ENCODE results near the gene TSPO2. TPM values are rescaled to one million over a fixed set of nuclear protein-coding genes. Genes with fewer than 3 reads are reported as not detected.
A peak's percentile ranks its signal among the peaks of the same experiment; 100 is the strongest.

Gene TSPO2
- total and polyA plus RNA-seq, 2 of the 13 experiments (the other 11 are each of a cell fraction or from before 2014, with no cell fraction given) = 0.55 TPM; not detected in 1

GRCh38 chr6:41065550-41066026, 23.3 kb downstream of the TSPO2 start (continued):
- TF ChIP-seq EP300 (IDR thresholded peaks at IDR 0.05; ENCODE audit: low read depth in 2 of 2, low read length in 2 of 2) (peak in 1 of 2 experiments; percentile 92; a peak in 3 of 4 replicates), EP300 (CRISPR knock-in tag; IDR thresholded peaks at IDR 0.05; ENCODE audit: borderline replicate concordance) (peak; percentile 75; the same call in 1 of the 2 replicates), ZNF839 (CRISPR knock-in tag; IDR thresholded peaks at IDR 0.05; ENCODE audit: borderline replicate concordance) (no peak), DRAP1 (CRISPR knock-in tag; IDR thresholded peaks at IDR 0.05) (peak; percentile 37; the same call in 1 of the 2 replicates), ZBTB7A (CRISPR knock-in tag; IDR thresholded peaks at IDR 0.05) (no peak), FOXK2 (IDR thresholded peaks at IDR 0.05) (peak; percentile 58; the same call in 1 of the 2 replicates), HNF4G (IDR thresholded peaks at IDR 0.05; ENCODE audit: borderline replicate concordance, low read depth, low read length) (peak; percentile 91), HNF4G (CRISPR knock-in tag; IDR thresholded peaks at IDR 0.05; ENCODE audit: borderline replicate concordance, low read depth) (no peak; the same call in 1 of the 2 replicates), ZNF766 (CRISPR knock-in tag; IDR thresholded peaks at IDR 0.05; ENCODE audit: borderline replicate concordance) (no peak), ATAD3A (CRISPR knock-in tag; IDR thresholded peaks at IDR 0.05) (no peak), PBX2 (CRISPR knock-in tag; IDR thresholded peaks at IDR 0.05) (no peak), HDAC6 (IDR thresholded peaks at IDR 0.05; ENCODE audit: low read depth, low read length) (no peak), MAFF (IDR thresholded peaks at IDR 0.05; ENCODE audit: low read depth, low read length) (no peak), TIGD3 (CRISPR knock-in tag; IDR thresholded peaks at IDR 0.05; ENCODE audit: borderline replicate concordance) (no peak), ZNF841 (CRISPR knock-in tag; IDR thresholded peaks at IDR 0.05; ENCODE audit: borderline replicate concordance) (no peak), PRDM10 (CRISPR knock-in tag; IDR thresholded peaks at IDR 0.05; ENCODE audit: low read depth) (no peak), CERS6 (CRISPR knock-in tag; IDR thresholded peaks at IDR 0.05) (no peak), HNRNPK (IDR thresholded peaks at IDR 0.05; ENCODE audit: low read depth, low read length, poor library complexity, severe bottlenecking) (no peak), KAT8 (CRISPR knock-in tag; IDR thresholded peaks at IDR 0.05) (peak; percentile 51; the same call in 1 of the 2 replicates), TFDP1 (CRISPR knock-in tag; IDR thresholded peaks at IDR 0.05; ENCODE audit: borderline replicate concordance) (no peak), ZFP36L1 (CRISPR knock-in tag; IDR thresholded peaks at IDR 0.05) (no peak), ZNF546 (CRISPR knock-in tag; conservative IDR thresholded peaks at IDR 0.05) (no peak)

Measured in HepG2 (cell line).